Ascending aorta (tissue), 2 donors: ENCODE measurements around the gene SPAG17. TPM values are rescaled to one million over a fixed set of nuclear protein-coding genes. Genes with fewer than 3 reads are reported as not detected.

Experiments
- DNase-seq, 2 donors: peaks; one replicate each; pipeline ENCODE4 v3.0.0-alpha.2; 2019; ENCODE audit warnings: low spot score in 2 of 2
- H3K27ac ChIP-seq, 2 donors: fragments of 200-600 bp; sonication (generic); one replicate each; pipeline ENCODE4 v1.5.1; 2016 to 2017; ENCODE audit warnings: mild to moderate bottlenecking in 1 of 2
- H3K27me3 ChIP-seq: fragments of 200-600 bp; sonication (generic); one replicate; pipeline ENCODE4 v1.5.1; 2017
- H3K36me3 ChIP-seq, 2 donors: fragments of 200-600 bp; sonication (generic); one replicate each; pipeline ENCODE4 v1.5.1; 2016
- H3K4me1 ChIP-seq, 2 donors: fragments of 200-600 bp; sonication (generic); one replicate each; pipeline ENCODE4 v1.5.1; 2016 to 2017; ENCODE audit warnings: mild to moderate bottlenecking in 1 of 2
- H3K4me3 ChIP-seq, 2 donors: fragments of 200-600 bp; sonication (generic); one replicate each; pipeline ENCODE4 v1.5.1; 2016 to 2017; ENCODE audit warnings: mild to moderate bottlenecking in 1 of 2
- H3K9me3 ChIP-seq, 2 donors: fragments of 200-600 bp; sonication (generic); one replicate each; pipeline ENCODE4 v1.5.1; 2016
- CTCF ChIP-seq, 3 experiments: fragments of 200-600 bp in 2 of 3; fragments of 450-650 bp in 1 of 3; sonication (generic) in 2 of 3; IDR thresholded peaks; one replicate each; pipeline ENCODE4 v1.5.1; 2016 to 2019; ENCODE audit warnings: antibody characterized with exemption in 3 of 3, mild to moderate bottlenecking in 1 of 3, moderate library complexity in 1 of 3
- intact Hi-C: fragments of 100-400 bp; cut with DNase I; formaldehyde crosslinking; loops from one replicate; pipeline ENCODE4 v1.15.1; 2023
- total RNA-seq: library from RNA; depleted of rRNA; stranded (reverse); fragments of >200 nt; gene quantifications from one replicate; pipeline ENCODE4 v1.1.0, GENCODE V29; 2016

SPAG17 gene
- total RNA-seq, 1 donor from 2014 or later = not detected

GRCh38 chr1:118118873-118119463 lies 66.1 kb downstream of the SPAG17 start:
- H3K27me3 ChIP-seq = no peaks in the 10 kb centered on the region
- H3K4me3 ChIP-seq = no peak overlapping the region
- intact Hi-C loops = no loop called here
- no peaks in the 10 kb centered on the region for H3K4me1 ChIP-seq
- no peaks in the 10 kb centered on the region for H3K36me3 ChIP-seq
- no peaks in the 10 kb centered on the region for H3K9me3 ChIP-seq
- DNase-seq = no peak
- no peak for TF ChIP-seq CTCF (IDR thresholded peaks at IDR 0.05)
- H3K27ac ChIP-seq = no peak overlapping the region

DNA sequence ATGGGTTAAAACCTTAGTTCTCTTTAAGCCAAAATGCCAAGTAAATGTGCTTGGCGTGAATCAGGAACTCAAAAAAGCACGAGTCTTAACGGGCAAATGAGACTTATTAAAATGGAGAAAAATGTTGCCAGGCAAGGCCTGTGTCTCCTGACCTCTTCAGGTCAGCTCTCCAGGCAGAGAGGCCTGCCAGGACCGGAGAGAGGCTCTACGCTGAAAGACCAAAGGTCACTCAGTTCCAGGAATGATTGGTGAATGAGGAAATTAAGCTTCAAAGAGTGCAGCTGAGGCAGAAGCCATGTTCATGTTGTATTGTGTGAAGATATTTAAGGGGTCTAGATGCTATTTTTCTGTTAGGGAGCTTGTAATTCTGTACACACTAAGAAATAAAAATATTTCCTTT lies 66.6 kb downstream of the SPAG17 start:
- Histone ChIP-seq H3K36me3 (no peaks in the 10 kb centered on the region), H3K9me3 (no peaks in the 10 kb centered on the region), H3K27ac (no peak overlapping the region), H3K27me3 (no peaks in the 10 kb centered on the region), H3K4me1 (no peaks in the 10 kb centered on the region), H3K4me3 (no peak overlapping the region)
- intact Hi-C loops = no loop called here
- DNase-seq = no peak
- TF ChIP-seq CTCF (IDR thresholded peaks at IDR 0.05) = no peak

GRCh38 chr1:118117521-118117920 lies 67.5 kb downstream of the SPAG17 start:
- H3K9me3 ChIP-seq = no peaks in the 10 kb centered on the region
- TF ChIP-seq CTCF (IDR thresholded peaks at IDR 0.05) = no peak
- no peaks in the 10 kb centered on the region for H3K27me3 ChIP-seq
- no peak overlapping the region for H3K27ac ChIP-seq
- H3K36me3 ChIP-seq = no peaks in the 10 kb centered on the region
- intact Hi-C loops = no loop called here
- no peak for DNase-seq
- no peaks in the 10 kb centered on the region for H3K4me1 ChIP-seq
- no peak overlapping the region for H3K4me3 ChIP-seq

- no peaks in the 10 kb centered on the region for H3K36me3 ChIP-seq
- no peaks in the 10 kb centered on the region for H3K4me1 ChIP-seq
- no peak overlapping the region for H3K27ac ChIP-seq
- H3K9me3 ChIP-seq = no peaks in the 10 kb centered on the region
- no peak overlapping the region for H3K4me3 ChIP-seq
- intact Hi-C loops = no loop called here
- DNase-seq = no peak
- H3K27me3 ChIP-seq = no peaks in the 10 kb centered on the region
- TF ChIP-seq CTCF (IDR thresholded peaks at IDR 0.05) = no peak
These were observed 68.1 kb downstream of the SPAG17 start for GRCh38 chr1:118116909-118117308.

DNA sequence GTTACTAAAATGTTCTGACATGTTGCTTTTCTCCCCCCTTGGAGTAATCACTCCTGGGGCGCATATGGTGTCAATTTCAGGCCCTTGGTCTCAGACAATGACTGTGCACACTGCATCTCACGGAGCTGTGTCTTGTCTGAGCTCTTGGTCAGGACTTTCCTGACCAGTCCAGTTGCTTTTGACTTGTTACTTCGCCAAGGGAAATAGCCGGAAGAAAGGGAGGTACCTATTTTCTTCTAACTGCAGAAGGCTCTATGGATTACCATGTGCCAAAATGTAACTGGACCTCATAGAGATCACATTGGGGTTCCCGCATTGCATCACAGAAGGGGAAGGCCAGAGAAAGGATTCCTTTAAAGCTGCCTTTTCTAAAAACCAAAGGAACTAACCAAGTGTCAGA lies 68.6 kb downstream of the SPAG17 start:
- no peak for DNase-seq

More for the DNA sequence above, 68.6 kb downstream of the SPAG17 start:
- no peak for TF ChIP-seq CTCF (IDR thresholded peaks at IDR 0.05)
- H3K36me3 ChIP-seq = no peaks in the 10 kb centered on the region
- H3K27ac ChIP-seq = no peak overlapping the region
- H3K4me1 ChIP-seq = no peaks in the 10 kb centered on the region
- H3K9me3 ChIP-seq = no peaks in the 10 kb centered on the region
- H3K4me3 ChIP-seq = no peak overlapping the region
- intact Hi-C loops = no loop called here
- H3K27me3 ChIP-seq = no peaks in the 10 kb centered on the region
